A673 (cell line): ENCODE measurements around the gene EEF2K. TPM values are rescaled to one million over a fixed set of nuclear protein-coding genes. Genes with fewer than 3 reads are reported as not detected.

ENCODE experiments used
- BruUV-seq: library from RNA; stranded (reverse); fragments of 400-500 nt; replicated peaks from 2 replicates; lab custom pipeline; 2021; lab: Mats Ljungman, UMichigan
- CTCF ChIA-PET: fragments of 300-600 bp; sonication (Branson Sonifier 250); formaldehyde crosslinking; loops from one replicate; lab custom pipeline; 2022; ENCODE audit warnings: antibody characterized with exemption; lab: Charles Lee
- POLR2A ChIA-PET: fragments of 300-600 bp; sonication (Branson Sonifier 250); formaldehyde crosslinking; loops from one replicate; lab custom pipeline; 2022; ENCODE audit warnings: antibody characterized with exemption; ENCODE audit not compliant: low non-redundant PET; lab: Charles Lee
- DNase-seq: peaks from one replicate; pipeline ENCODE4 v3.0.0-alpha.2; 2015; ENCODE audit warnings: low spot score
- H3K27ac ChIP-seq: fragments of 200-600 bp; sonication (generic); 2 replicates; pipeline ENCODE4 v1.5.1; 2016; ENCODE audit warnings: mixed run types, low read depth, mild to moderate bottlenecking, mixed read lengths, antibody characterized with exemption, low read length; ENCODE audit not compliant: poor library complexity, severe bottlenecking
- H3K27me3 ChIP-seq: fragments of 200-600 bp; sonication (generic); replicated peaks from 2 replicates; pipeline ENCODE4 v1.6.1; 2017; ENCODE audit warnings: mixed run types, low read depth, mild to moderate bottlenecking, mixed read lengths, antibody characterized with exemption, low read length; ENCODE audit not compliant: insufficient read depth, poor library complexity
- H3K36me3 ChIP-seq: fragments of 200-600 bp; sonication (generic); 2 replicates; pipeline ENCODE4 v1.6.1; 2016; ENCODE audit warnings: mixed run types, mild to moderate bottlenecking, mixed read lengths, antibody characterized with exemption, low read length; ENCODE audit not compliant: insufficient read depth, poor library complexity, severe bottlenecking
- H3K4me1 ChIP-seq: fragments of 200-600 bp; sonication (generic); 2 replicates; pipeline ENCODE4 v1.6.1; 2017; ENCODE audit warnings: mixed run types, mild to moderate bottlenecking, mixed read lengths, antibody characterized with exemption, low read length; ENCODE audit not compliant: insufficient read depth, poor library complexity, severe bottlenecking
- H3K4me3 ChIP-seq: fragments of 200-600 bp; sonication (generic); 2 replicates; pipeline ENCODE4 v1.5.1; 2016; ENCODE audit warnings: low read depth, mixed run types, mild to moderate bottlenecking, mixed read lengths, low read length; ENCODE audit not compliant: poor library complexity, severe bottlenecking
- H3K9me3 ChIP-seq: fragments of 200-600 bp; sonication (generic); 2 replicates; pipeline ENCODE4 v1.6.1; 2016; ENCODE audit warnings: mixed run types, low read depth, mild to moderate bottlenecking, mixed read lengths, antibody characterized with exemption, low read length; ENCODE audit not compliant: poor library complexity, severe bottlenecking
- CTCF ChIP-seq: fragments of 300-800, 200-600 bp; sonication (generic); conservative IDR thresholded peaks from 2 replicates; pipeline ENCODE4 v1.5.1; 2017; ENCODE audit warnings: low read depth, mild to moderate bottlenecking, antibody characterized with exemption, low read length, moderate library complexity, mixed read lengths
- EZH2 ChIP-seq: fragments of 200-600 bp; sonication (generic); IDR thresholded peaks from 2 replicates; pipeline ENCODE4 v1.6.1; 2017; ENCODE audit warnings: borderline replicate concordance, low read depth, mild to moderate bottlenecking, mixed read lengths, antibody characterized with exemption, low read length; ENCODE audit not compliant: poor library complexity, severe bottlenecking
- intact Hi-C: fragments of 100-400 bp; cut with micrococcal nuclease; formaldehyde crosslinking; loops from one replicate; pipeline ENCODE4 v1.10.0; 2022; ENCODE audit not compliant: unreplicated experiment
- total RNA-seq: library from RNA; stranded (reverse); gene quantifications from 2 replicates; pipeline ENCODE4 v1.2.3, GENCODE V29; 2021

EEF2K gene
- total RNA-seq, 1 experiment from 2014 or later, result 14.3 TPM

DNA sequence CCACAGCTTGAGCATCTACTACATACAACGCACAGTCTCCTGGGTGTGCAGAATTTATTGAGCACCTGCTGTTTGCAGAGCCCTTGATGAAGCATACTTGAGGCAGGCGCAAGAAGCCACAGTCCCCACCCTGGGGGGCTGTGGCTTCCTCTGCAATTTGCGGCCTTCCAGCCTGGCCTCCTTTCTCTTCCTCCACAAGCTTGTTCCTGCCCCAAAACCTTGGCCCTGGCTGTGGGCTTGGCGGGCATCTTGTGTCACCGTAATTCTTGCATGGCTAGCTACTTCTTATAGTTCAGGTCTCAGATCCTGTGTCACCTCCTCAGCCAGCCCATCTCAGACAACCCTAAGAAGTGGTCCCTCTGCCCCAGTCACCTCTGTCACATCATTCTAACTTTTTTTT is 47.2 kb downstream of the EEF2K start:
- H3K27ac ChIP-seq, result no peak overlapping the region
- H3K36me3 ChIP-seq, result no peaks in the 10 kb centered on the region
- no TSS peak for BruUV-seq
- ChIA-PET POLR2A (no interaction called here), CTCF (interaction anchor here (0.6 kb wide), 1 partner anchor 9 kb away, joined by 8 read pairs; no protein-coding TSS in a partner anchor)
- no peaks in the 10 kb centered on the region for H3K4me1 ChIP-seq
- H3K27me3 ChIP-seq, result no peaks in the 10 kb centered on the region
- no peak for DNase-seq
- no peak overlapping the region for H3K4me3 ChIP-seq
- no peak for TF ChIP-seq CTCF
- TF ChIP-seq EZH2, result no peak
- intact Hi-C loops, result no loop called here
- H3K9me3 ChIP-seq, result peaks cover 4% of the 10 kb centered on the region

GRCh38 chr16:22255335-22255734 is 49.3 kb downstream of the EEF2K start:
- no peak overlapping the region for H3K4me3 ChIP-seq
- no TSS peak for BruUV-seq
- H3K36me3 ChIP-seq, result peaks cover 2% of the 10 kb centered on the region
- no peaks in the 10 kb centered on the region for H3K4me1 ChIP-seq
- CTCF ChIA-PET, result no interaction called here
- intact Hi-C loops, result no loop called here
- H3K27ac ChIP-seq, result no peak overlapping the region
- no peak for TF ChIP-seq EZH2
- no peak for TF ChIP-seq CTCF
- H3K27me3 ChIP-seq, result no peaks in the 10 kb centered on the region
- POLR2A ChIA-PET, result no interaction called here
- DNase-seq, result no peak
- H3K9me3 ChIP-seq, result peaks cover 4% of the 10 kb centered on the region

GRCh38 chr16:22257440-22257839 is 51.4 kb downstream of the EEF2K start:
- intact Hi-C loops, result no loop called here
- POLR2A ChIA-PET, result no interaction called here
- H3K9me3 ChIP-seq, result peaks cover 4% of the 10 kb centered on the region
- CTCF ChIA-PET, result no interaction called here
- H3K4me3 ChIP-seq, result no peak overlapping the region
- H3K27me3 ChIP-seq, result no peaks in the 10 kb centered on the region
- H3K4me1 ChIP-seq, result no peaks in the 10 kb centered on the region
- TF ChIP-seq EZH2 (no peak), CTCF (no peak)
- peaks cover 6% of the 10 kb centered on the region for H3K36me3 ChIP-seq
- no TSS peak for BruUV-seq
- DNase-seq, result no peak
- no peak overlapping the region for H3K27ac ChIP-seq
